ENCODE data around the gene ZIC4.

Gene ZIC4

DNA sequence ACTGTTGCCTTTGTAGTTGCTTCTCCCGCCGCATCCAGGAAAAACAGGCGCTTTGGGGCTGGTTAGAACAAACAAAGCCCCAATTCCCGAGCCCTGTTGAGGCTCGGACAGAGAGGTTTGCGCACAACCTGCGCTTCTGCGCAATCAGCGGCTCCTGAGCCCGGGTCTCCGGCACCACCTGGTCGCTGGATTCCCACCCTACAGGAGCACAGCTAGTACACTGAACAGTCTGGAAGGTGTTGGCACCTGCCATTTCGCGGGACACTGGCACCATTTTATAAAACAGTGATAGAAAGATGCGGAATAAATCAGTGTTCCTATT lies 13.8 kb downstream of the ZIC4 start:
- TF ChIP-seq, protein P1, sequence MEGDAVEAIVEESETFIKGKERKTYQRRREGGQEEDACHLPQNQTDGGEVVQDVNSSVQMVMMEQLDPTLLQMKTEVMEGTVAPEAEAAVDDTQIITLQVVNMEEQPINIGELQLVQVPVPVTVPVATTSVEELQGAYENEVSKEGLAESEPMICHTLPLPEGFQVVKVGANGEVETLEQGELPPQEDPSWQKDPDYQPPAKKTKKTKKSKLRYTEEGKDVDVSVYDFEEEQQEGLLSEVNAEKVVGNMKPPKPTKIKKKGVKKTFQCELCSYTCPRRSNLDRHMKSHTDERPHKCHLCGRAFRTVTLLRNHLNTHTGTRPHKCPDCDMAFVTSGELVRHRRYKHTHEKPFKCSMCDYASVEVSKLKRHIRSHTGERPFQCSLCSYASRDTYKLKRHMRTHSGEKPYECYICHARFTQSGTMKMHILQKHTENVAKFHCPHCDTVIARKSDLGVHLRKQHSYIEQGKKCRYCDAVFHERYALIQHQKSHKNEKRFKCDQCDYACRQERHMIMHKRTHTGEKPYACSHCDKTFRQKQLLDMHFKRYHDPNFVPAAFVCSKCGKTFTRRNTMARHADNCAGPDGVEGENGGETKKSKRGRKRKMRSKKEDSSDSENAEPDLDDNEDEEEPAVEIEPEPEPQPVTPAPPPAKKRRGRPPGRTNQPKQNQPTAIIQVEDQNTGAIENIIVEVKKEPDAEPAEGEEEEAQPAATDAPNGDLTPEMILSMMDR (IDR thresholded peaks at IDR 0.05; ENCODE audit: borderline replicate concordance, control extremely low read depth, extremely low read depth, insufficient read depth, missing control alignments), result no peak
- in situ Hi-C loops (cut with MboI; ENCODE audit: low sequenced_read_pairs, unreplicated experiment), result no loop called here
- no peak for DNase-seq (ENCODE audit: low spot score)

DNA sequence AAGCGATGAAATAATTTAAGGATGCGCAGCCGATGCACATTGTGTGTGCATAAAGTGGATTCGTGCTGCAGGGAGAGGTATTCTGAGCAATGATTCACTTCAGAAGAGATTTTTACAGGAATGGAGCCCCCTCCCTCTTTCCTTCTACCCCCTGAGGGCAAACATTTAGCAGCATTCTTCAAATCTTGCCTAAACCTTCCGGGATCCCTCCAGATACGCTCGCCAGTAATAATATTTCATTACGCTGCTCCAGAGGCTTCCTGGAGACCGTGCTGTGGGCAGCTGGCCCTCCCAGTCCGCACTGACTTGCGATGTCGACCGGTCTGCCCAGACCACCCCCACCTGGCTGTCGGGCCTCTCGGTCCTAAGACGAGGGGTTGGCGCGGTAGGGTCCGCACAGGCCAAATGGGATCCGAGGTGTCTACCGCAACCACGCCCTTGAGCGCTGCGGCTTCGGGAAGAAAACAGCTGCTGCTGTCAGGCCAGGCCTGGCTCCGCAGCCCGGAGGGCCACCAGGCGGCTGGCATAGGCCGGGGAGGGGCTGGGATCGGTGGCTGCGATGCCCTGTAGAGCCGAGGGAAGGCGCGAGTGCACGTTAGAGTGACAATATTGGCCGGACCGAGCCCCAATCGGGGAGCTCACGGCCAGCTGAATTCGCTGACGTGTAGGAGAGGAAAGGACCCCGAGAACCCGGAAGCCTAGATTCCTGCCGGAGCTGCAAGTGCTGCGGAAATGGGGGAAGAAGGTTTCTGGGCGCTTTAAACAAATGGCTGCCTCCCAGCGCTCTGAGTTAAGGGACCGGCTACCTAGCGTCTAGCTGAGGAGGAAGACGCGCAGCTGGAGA lies 14.3 kb downstream of the ZIC4 start:
- TF ChIP-seq, protein P1 (IDR thresholded peaks at IDR 0.05; ENCODE audit: borderline replicate concordance, control extremely low read depth, extremely low read depth, insufficient read depth, missing control alignments), result no peak
- DNase-seq (ENCODE audit: low spot score), result no peak
- in situ Hi-C loops (cut with MboI; ENCODE audit: low sequenced_read_pairs, unreplicated experiment), result no loop called here

DNA sequence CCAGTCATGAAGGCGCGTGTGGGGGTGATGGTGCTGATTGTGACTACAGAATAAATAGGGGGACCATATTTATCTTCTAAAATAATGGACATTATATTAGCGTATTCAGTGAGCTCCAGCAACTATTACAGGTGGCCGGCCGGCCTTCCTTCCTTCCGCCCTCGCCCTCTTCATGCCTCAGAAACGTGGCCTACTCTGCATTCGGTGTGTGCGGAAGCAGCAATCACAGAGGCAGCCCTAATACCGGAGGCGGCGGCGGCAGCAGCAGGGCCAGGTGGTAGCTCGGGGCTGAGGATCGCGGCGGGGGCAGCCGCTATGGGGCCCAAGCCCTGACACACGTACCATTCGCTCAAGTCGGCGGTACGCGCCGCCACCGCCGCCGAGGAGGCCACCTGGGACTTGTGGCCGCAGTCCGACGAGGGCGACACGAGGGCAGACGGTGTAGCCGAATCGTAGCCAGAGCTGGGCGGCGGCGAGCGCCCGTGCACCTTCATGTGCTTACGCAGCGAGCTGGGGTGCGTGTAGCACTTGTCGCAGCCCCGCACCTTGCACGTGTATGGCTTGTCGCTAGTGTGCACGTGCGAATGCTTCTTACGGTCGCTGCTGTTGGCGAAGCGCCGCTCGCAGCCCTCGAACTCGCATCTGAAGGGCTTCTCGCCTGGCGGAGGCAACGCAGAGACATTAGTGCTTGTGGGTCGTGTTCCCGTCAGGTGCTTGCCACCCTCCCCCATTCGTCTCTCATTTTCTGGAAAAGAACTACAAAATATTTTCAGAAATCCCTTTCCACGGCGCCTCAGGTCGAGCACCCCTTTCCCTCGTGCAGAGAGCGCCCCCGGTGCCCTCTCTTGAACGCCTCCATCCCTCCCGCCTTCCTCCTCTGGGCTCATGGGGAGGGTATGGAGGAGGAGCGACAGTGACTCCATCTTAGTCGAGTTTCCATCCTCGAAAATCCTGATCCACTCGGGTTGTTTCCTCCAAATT lies 15.5 kb downstream of the ZIC4 start:
- TF ChIP-seq, protein P1 (IDR thresholded peaks at IDR 0.05; ENCODE audit: borderline replicate concordance, control extremely low read depth, extremely low read depth, insufficient read depth, missing control alignments), result no peak
- DNase-seq (ENCODE audit: low spot score), result no peak
- in situ Hi-C loops (cut with MboI; ENCODE audit: low sequenced_read_pairs, unreplicated experiment), result no loop called here

DNA sequence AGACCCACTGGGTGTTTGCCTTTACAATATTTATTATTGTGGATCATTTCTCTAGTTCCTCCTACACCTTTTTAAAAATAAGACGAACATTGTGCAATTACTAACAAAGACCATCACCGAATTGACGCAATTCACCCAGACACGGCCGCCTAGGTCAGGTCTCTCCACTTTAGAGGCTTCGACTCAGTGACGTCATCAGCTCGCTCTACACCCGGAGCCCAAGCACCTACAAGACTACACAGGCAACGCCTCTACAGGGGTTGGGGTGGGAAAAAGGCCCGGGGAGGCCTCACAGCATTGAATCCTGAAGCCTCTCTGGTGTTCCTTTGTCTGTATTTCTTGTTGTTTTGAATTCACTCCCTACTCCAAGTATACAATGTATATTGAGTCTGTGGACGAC lies 16.6 kb downstream of the ZIC4 start:
- TF ChIP-seq, protein P1 (IDR thresholded peaks at IDR 0.05; ENCODE audit: borderline replicate concordance, control extremely low read depth, extremely low read depth, insufficient read depth, missing control alignments), result no peak
- in situ Hi-C loops (cut with MboI; ENCODE audit: low sequenced_read_pairs, unreplicated experiment), result no loop called here
- DNase-seq (ENCODE audit: low spot score), result no peak

DNA sequence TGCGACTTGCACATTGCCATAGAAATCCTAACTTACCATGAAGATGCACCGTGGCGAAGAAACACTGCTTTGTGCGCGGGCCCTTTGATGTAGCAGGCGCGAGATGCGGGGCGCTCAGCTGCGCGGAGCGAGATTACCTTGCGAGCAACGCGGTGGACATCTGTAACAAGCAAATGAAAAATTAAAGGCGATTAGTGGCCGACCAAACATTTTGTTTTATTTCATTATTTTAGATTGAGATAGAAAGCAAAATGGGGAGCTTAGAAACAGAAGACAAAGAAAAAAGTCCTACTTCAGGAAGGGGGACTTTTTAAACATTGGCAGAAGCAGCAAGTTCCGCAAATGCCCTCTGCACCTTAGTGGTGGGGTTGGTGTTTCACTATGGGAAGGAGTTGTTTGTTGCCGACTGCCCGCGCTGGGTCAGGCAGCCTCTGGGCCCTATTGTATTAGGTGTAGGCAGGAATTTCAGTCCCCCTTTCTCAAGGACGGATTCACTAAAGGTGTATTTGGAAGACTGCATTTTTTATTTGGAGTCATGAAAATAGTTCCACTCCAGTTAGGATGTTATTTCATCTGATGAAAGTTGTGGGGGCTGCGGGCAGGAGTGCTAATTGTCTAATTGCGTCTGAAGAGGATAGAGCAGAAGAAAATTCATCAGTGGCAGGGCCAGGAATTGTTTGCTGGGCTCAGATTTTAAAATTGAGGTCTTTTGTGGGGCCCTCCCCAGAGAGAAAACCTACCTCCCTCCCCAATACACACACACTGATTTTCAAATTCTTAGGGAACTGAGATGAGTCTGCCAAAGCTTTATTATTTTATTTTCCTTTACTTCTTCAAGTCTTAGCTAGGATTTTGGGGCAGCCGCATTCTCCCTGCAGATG lies 17.4 kb downstream of the ZIC4 start:
- TF ChIP-seq, protein P1 (IDR thresholded peaks at IDR 0.05; ENCODE audit: borderline replicate concordance, control extremely low read depth, extremely low read depth, insufficient read depth, missing control alignments), result no peak
- in situ Hi-C loops (cut with MboI; ENCODE audit: low sequenced_read_pairs, unreplicated experiment), result no loop called here
- no peak for DNase-seq (ENCODE audit: low spot score)
